CD4-positive, alpha-beta T cell treated with Interferon gamma for 1 hour (primary cell): ENCODE measurements around the gene CACYBP.

Source experiments
- DNase-seq: peaks from one replicate; pipeline ENCODE4 v3.0.0-alpha.2; 2020

Gene CACYBP

DNA sequence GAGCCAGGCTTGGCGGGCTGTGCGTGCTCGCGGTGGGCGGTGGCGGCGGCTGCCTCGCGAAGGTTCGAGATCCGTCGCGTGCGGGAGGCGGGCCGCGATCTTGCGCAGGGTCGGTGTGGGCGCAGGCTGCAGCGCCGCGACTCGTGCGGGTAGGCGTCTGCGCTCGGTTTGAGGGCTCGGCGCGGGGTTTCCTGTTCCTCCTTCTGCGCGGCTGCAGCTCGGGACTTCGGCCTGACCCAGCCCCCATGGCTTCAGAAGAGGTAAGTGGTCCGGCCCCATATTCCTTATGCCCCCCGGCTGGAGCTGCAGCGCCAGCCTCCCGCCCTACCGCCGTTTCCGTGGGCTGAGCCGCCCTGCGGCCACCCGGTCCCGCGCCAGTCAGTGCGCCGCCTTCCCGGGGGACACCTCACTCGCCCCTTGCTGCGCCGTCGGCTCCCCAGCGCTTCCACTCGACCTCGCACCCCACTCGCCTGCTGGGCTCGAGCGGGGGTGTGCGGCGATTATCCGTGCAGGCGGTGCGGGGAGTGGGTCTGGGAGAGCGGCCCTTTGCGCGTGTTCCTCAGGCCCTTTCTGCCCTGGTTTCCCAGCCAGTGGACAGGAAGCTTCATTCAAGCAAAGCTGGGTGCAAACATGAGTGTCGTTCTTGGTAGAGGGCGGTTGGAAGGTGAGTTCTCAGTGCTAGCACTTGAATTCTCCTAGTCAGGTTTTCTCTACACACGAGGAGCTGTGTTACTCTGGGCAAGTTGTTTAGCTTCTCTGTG lies at the start of gene CACYBP:
Gene CACYBP (plus strand): TSS at position 12 of the 761 bp plus-strand sequence. CDS start 234 bp downstream, at position 246.
- no peak for DNase-seq

- no peak for DNase-seq
These were observed 46.3 kb upstream of the CACYBP start for GRCh38 chr1:174953285-174954072.

GRCh38 chr1:174954073-174954460 lies 45.7 kb upstream of the CACYBP start:
- no peak for DNase-seq

GRCh38 chr1:174954671-174955669 lies 44.8 kb upstream of the CACYBP start:
- no peak for DNase-seq

DNA sequence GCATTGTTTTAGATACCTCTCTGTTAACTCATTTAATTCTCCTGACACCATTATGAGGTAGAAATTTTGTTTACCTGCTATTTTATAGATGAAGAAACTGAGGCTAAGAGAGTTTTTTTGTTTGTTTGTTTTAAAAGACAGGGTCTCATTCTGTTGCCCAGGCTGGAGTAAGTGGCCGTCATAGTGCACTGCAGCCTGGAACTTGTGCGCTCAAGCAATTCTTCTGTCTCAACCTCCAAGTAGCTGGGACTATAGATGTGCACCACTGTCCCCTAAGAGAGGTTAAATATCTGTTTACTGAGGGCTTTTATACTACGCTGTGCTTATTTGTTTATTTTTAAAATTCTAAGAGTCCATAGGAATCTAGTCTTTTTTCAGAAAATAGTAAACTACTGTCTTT lies 43.7 kb upstream of the CACYBP start:
- DNase-seq: no peak

DNA sequence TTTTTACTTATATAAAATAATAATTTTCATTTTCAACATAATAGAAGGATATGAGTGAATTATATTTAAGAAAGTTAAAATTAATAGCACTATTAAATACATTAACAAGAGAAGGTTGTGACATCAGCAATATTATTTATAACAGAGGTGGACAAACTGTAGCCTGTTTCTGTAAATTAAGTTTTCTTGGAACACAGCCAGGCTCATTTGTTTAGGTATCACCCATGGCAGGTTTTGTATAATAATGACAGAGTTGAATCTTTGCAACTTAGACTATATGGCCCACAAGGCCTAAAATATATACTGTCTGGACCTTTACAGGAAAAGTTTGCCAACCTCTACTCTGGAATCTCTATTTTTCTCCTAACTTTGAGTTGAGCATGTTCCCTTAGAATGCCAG lies 42.8 kb upstream of the CACYBP start:
- no peak for DNase-seq

- DNase-seq: no peak
These were observed 41.9 kb upstream of the CACYBP start for GRCh38 chr1:174957829-174958228.

- no peak for DNase-seq
These were observed 41.4 kb upstream of the CACYBP start for GRCh38 chr1:174958396-174958795.

DNA sequence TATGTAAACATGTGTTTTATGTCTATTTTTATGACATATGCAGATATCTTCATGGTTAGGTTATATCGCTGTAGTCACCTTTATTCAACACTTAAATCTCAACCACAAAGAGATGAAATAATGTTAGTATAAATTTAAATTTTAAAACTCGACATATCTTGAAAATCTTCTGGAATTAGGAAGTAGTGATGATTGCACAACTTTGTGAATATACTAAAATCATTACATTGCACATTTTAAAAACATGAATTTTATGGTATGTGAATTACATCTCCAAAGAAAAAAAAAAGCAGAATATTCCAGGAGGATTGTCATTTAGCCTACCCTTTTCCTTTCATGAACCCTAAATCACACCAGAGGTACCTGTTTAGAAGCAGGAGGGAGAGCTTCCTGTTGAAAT lies 39.4 kb upstream of the CACYBP start:
- no peak for DNase-seq

DNA sequence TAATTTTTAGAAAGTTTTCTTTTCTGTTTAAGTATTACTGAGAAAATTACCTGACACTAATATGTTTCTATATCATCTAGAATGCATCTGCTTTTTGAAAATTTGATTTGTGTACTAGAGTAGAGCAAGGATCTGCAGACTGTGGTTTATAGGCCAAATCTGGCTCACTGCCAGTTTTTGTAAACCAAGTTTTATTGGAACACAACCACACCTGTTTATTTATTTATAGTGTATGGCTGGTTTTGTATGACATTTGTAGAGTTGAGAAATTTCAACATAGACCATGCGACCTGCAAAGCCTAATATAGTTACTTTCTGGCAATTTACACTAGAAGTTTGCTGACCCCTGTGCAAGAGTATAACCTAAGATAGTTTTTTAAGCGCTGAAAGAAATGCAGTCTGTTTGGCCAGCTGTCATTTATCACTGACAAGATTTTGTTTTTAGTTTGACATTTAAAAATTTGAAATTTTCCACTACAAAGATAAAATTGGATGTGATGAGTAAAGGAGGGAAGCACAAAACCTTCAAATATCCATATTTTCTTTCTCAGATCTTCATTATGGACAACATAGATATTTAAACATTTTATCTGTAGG lies 36.1 kb upstream of the CACYBP start:
- no peak for DNase-seq

DNA sequence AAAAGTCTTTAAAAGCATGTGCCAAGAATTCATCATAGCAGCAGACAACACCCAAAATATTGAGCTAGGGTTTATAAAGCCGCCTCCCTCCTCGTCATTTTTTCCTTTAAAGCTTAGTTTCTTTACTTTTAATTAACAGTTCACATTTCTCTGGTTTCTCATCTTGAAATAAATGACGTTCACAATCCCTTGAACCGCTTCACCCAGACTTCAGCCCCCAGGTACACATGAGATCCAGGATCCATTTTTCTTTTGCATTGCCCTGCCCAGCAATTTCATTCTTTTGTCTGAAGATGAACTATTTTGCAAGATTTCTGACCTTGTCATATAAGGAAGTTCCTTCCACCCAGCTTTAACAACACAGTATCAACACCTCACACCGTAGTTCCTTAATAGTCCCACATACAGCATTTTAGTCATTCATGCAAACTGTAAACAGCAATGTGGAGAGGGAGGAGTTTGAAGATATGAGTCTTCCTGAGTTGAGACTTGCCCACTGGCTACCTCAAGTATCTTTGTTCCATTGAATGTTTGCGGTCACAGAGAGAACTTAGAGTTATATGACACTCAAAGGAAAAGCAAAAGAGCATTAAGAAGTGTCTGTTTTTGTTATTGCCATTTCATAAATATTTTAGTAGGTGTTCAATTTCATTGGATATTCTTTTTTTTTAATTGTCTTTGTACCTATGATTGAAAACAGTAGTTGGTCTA lies 35.3 kb upstream of the CACYBP start:
- peak; percentile 14 for DNase-seq

GRCh38 chr1:174964972-174965361 lies 34.8 kb upstream of the CACYBP start:
- DNase-seq: peak; percentile 19

DNA sequence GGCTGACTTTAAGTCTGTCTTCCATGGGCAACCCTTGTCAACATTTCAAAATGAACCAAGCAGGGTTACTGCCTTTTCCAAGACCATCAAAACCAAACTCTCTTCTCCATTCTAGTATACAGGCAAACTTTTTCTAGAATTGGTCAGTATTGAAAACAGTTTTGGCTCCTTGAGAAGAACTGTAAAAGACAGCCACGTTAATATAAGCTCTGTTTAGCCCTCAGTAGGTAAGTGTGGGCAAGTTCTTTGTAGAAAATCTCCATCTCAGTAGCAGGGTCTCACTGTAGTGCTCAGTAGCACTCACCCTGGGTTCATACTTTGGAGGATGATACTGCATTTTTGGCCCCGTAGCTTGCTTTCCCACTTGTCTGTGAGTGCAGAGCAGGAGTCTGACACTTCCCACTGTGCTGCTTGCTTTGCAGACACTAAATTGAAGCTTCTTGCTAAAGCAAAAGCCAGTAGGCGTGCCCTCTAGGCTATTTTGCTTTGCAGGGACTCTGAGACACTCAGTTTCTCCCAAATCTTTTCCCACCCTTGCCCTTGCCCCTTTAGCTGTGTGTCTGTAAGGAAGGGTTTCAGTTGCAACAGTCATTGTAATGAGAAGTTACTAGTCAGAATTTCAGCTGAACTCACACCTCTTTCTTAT lies 34.3 kb upstream of the CACYBP start:
- peak; percentile 18 for DNase-seq

DNA sequence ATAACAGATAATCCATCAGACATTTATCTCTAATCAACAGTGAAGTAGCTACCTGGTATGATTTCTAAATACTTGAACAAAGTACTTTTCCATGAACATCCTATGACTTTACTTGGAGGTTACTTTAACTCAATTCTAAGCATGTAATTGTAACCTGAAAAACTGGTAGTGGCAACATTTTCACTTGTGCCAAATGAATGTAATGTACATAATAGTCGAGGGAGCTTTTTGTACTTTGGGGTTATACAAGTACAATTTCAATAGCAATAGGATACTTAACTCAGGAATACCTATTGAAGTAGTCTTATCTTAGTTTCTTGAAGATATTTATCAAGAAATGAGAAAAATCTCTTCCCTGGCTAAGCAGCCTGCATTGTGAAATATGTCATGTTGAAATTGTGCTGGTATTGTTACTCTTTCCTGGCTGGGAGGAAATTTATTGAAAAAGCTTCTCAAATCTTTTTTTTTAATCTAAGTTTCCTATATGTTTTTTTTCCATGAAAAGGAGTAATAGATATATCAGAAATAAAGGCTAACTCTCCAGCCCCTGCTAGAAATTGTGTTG lies 33.7 kb upstream of the CACYBP start:
- DNase-seq: no peak

DNA sequence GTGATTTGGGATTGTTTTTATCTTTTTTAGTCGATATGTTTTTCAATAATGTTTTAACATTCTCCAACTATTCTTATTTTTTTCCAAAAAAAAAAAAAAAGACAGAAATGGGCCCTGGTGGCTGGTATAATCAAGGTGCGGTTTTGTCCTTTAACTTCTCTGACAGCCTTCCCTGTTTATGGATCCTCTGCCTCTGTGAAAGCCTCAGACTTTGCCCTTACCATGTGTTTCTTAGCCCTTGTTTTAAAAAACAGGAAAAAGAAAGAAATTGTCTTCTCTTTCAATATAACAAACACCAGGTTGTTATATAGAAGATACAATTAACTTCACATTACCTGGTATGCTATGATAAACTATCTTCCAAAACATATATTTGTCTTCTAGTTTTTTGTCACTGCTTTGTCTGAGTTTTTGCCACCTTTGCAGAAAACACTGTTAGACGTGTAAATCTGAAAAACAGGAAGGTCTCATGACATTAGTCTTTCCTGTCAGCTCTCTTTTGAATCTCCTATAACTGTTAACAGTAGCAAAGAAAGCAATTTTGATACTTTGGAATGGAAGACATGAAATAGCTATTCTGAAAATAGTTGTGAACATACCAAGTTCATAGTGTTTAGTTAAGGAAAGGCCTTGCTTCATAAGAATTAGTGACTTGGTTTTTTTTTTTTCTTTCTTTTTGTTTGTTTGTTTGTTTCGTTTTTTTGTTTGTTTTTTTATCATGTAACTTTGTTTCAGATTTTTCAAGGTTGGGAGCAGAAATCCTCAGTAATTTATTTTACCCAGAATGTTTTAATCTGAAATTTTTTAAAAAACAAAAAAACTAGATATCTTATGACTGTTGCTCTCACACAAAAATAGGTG lies 31.7 kb upstream of the CACYBP start:
- DNase-seq: no peak

DNA sequence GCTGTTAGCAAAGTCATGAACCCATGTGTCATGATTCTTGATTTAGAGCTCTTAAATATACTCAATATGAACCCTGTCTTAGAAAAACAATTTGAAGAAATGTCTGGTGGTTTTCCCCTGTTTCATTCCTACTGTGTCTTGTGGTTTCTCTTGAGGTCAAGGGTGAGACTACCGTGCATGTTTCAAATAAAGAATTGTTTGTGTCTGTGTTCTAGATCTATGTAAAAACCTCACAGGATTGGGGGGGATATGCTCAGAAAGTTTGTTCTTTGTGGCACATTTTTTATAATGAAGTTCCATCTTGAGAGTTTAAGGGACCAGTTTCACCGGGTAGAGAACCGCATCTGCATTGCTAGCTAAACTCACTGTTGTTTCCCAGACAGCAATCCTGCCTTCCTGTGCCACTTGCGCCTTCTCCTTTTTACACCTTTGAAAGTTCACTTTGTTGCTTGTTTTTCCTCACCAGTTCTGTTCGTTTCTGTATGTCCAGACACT lies 30.9 kb upstream of the CACYBP start:
- peak; percentile 17 for DNase-seq

- DNase-seq: no peak
These were observed 29.8 kb upstream of the CACYBP start for GRCh38 chr1:174969977-174970376.

GRCh38 chr1:174971466-174971865 lies 28.3 kb upstream of the CACYBP start:
- no peak for DNase-seq

- DNase-seq: no peak
These were observed 27.8 kb upstream of the CACYBP start for GRCh38 chr1:174971902-174972301.

DNA sequence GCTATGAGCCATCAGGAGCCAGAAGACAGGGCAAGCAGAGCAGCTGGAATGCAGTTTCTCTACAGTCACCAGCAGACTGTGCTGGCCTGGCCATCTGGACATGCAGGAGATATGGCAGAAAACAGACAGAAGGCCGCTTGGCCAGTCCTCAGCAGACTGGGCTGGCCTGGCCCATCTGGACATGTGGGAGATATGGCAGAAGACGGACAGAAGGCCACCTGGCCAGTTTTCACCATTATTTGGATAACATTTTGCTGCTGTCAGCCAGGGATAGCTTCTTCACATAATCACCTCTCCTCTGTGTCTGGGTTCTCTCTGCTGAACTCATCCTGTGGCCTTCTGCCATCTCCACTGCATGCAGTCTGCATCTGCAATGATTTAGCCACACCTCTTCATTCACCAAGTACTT lies 25.0 kb upstream of the CACYBP start:
- no peak for DNase-seq
